Measurements from ENCODE around the gene SUCLG2.

SUCLG2 gene

GRCh38 chr3:67619991-67620390 is 34.4 kb downstream of the SUCLG2 start:
- H3K36me3 ChIP-seq (ENCODE audit: insufficient read depth, low read length) = peaks cover 48% of the 10 kb centered on the region
- H3K79me2 ChIP-seq (ENCODE audit: insufficient read depth, low read length) = no peaks in the 10 kb centered on the region
- peaks cover 9% of the 10 kb centered on the region for H3K4me1 ChIP-seq (ENCODE audit: insufficient read depth, low read length, severe bottlenecking)
- no peak overlapping the region for H3K27ac ChIP-seq (ENCODE audit: low read depth, low read length, poor library complexity, severe bottlenecking)
- H3K27me3 ChIP-seq (ENCODE audit: insufficient read depth, low read length) = no peaks in the 10 kb centered on the region
- H3K9me3 ChIP-seq (ENCODE audit: low read length) = no peaks in the 10 kb centered on the region
- no peak overlapping the region for H3K4me2 ChIP-seq (ENCODE audit: low read length)
- H3K9me2 ChIP-seq (ENCODE audit: low read depth, low read length) = no peaks in the 10 kb centered on the region
- H4K20me1 ChIP-seq (ENCODE audit: insufficient read depth, low read length) = no peaks in the 10 kb centered on the region
- H3F3A ChIP-seq (ENCODE audit: insufficient read depth, low read length) = no peaks in the 10 kb centered on the region
- no peak for TF ChIP-seq EZH2 (IDR thresholded peaks at IDR 0.05; ENCODE audit: borderline replicate concordance, low read length)
- no peak for TF ChIP-seq CTCF (IDR thresholded peaks at IDR 0.05; ENCODE audit: low read length)
- no peak overlapping the region for H3K9ac ChIP-seq (ENCODE audit: low read length)
- H2AFZ ChIP-seq (ENCODE audit: low read length) = no peak overlapping the region
- no peak overlapping the region for H3K4me3 ChIP-seq (ENCODE audit: low read depth, low read length, poor library complexity, severe bottlenecking)

- Histone ChIP-seq H3K4me1 (ENCODE audit: insufficient read depth, low read length, severe bottlenecking) (peaks cover 9% of the 10 kb centered on the region), H3K4me3 (ENCODE audit: low read depth, low read length, poor library complexity, severe bottlenecking) (no peak overlapping the region), H3F3A (ENCODE audit: insufficient read depth, low read length) (no peaks in the 10 kb centered on the region), H4K20me1 (ENCODE audit: insufficient read depth, low read length) (no peaks in the 10 kb centered on the region), H3K9me3 (ENCODE audit: low read length) (no peaks in the 10 kb centered on the region), H3K79me2 (ENCODE audit: insufficient read depth, low read length) (no peaks in the 10 kb centered on the region), H3K9ac (ENCODE audit: low read length) (no peak overlapping the region), H3K9me2 (ENCODE audit: low read depth, low read length) (no peaks in the 10 kb centered on the region), H3K27me3 (ENCODE audit: insufficient read depth, low read length) (no peaks in the 10 kb centered on the region), H2AFZ (ENCODE audit: low read length) (no peak overlapping the region), H3K27ac (ENCODE audit: low read depth, low read length, poor library complexity, severe bottlenecking) (no peak overlapping the region), H3K4me2 (ENCODE audit: low read length) (no peak overlapping the region), H3K36me3 (ENCODE audit: insufficient read depth, low read length) (peaks cover 57% of the 10 kb centered on the region)
- TF ChIP-seq CTCF (IDR thresholded peaks at IDR 0.05; ENCODE audit: low read length) (no peak), EZH2 (IDR thresholded peaks at IDR 0.05; ENCODE audit: borderline replicate concordance, low read length) (no peak)
Observed at GRCh38 chr3:67617518-67617917, 36.9 kb downstream of the SUCLG2 start.

- H3K27ac ChIP-seq (ENCODE audit: low read depth, low read length, poor library complexity, severe bottlenecking) = no peak overlapping the region
- no peaks in the 10 kb centered on the region for H3K27me3 ChIP-seq (ENCODE audit: insufficient read depth, low read length)
- H3K36me3 ChIP-seq (ENCODE audit: insufficient read depth, low read length) = peaks cover 62% of the 10 kb centered on the region
- H3F3A ChIP-seq (ENCODE audit: insufficient read depth, low read length) = no peaks in the 10 kb centered on the region
- H3K79me2 ChIP-seq (ENCODE audit: insufficient read depth, low read length) = no peaks in the 10 kb centered on the region
- no peak overlapping the region for H3K9ac ChIP-seq (ENCODE audit: low read length)
- peaks cover 9% of the 10 kb centered on the region for H3K4me1 ChIP-seq (ENCODE audit: insufficient read depth, low read length, severe bottlenecking)
- no peaks in the 10 kb centered on the region for H3K9me2 ChIP-seq (ENCODE audit: low read depth, low read length)
- H4K20me1 ChIP-seq (ENCODE audit: insufficient read depth, low read length) = no peaks in the 10 kb centered on the region
- H3K4me3 ChIP-seq (ENCODE audit: low read depth, low read length, poor library complexity, severe bottlenecking) = no peak overlapping the region
- H3K9me3 ChIP-seq (ENCODE audit: low read length) = no peaks in the 10 kb centered on the region
- H3K4me2 ChIP-seq (ENCODE audit: low read length) = no peak overlapping the region
- no peak overlapping the region for H2AFZ ChIP-seq (ENCODE audit: low read length)
- TF ChIP-seq CTCF (IDR thresholded peaks at IDR 0.05; ENCODE audit: low read length) = no peak
- TF ChIP-seq EZH2 (IDR thresholded peaks at IDR 0.05; ENCODE audit: borderline replicate concordance, low read length) = no peak
Observed at GRCh38 chr3:67616046-67616445, 38.4 kb downstream of the SUCLG2 start.

Measured in OCI-LY1 (cell line).